Neural crest cell (in vitro differentiated cells): Measurements from ENCODE around the gene SHISA7. TPM values are rescaled to one million over a fixed set of nuclear protein-coding genes. Genes with fewer than 3 reads are reported as not detected.

Experiments used
- DNase-seq: peaks from one replicate; pipeline ENCODE4 v3.0.0; 2021; ENCODE audit warnings: low read depth, mixed read lengths, low spot score
- H3K27ac Mint-ChIP-seq: one replicate; pipeline ENCODE4 v1.8.0; 2021; ENCODE audit warnings: mild to moderate bottlenecking, mixed read lengths; ENCODE audit not compliant: unreplicated experiment
- H3K27me3 Mint-ChIP-seq: 2 replicates; pipeline ENCODE4 v1.8.0; 2021; ENCODE audit warnings: low read depth, mild to moderate bottlenecking, mixed read lengths
- H3K36me3 Mint-ChIP-seq: 2 replicates; pipeline ENCODE4 v1.8.0; 2021; ENCODE audit warnings: low read depth, mild to moderate bottlenecking, mixed read lengths
- H3K4me1 Mint-ChIP-seq: 2 replicates; pipeline ENCODE4 v1.8.0; 2021; ENCODE audit warnings: mixed read lengths
- H3K4me3 Mint-ChIP-seq: one replicate; pipeline ENCODE4 v1.8.0; 2021; ENCODE audit warnings: mild to moderate bottlenecking, mixed read lengths
- H3K9me3 Mint-ChIP-seq: 2 replicates; pipeline ENCODE4 v1.8.0; 2021; ENCODE audit warnings: mixed read lengths
- total RNA-seq: library from RNA; stranded (reverse); gene quantifications from 2 replicates; pipeline ENCODE4 v1.2.1, GENCODE V29; 2021
- TF ChIP-seq, protein P1 (sequence below): fragments of 200-600 bp; sonication (generic); conservative IDR thresholded peaks from 2 replicates; pipeline ENCODE4 v1.5.0; 2021; ENCODE audit warnings: antibody characterized with exemption, mild to moderate bottlenecking

SHISA7 gene
- total RNA-seq, 1 donor from 2014 or later: 0.54 TPM

GRCh38 chr19:55463583-55464031 lies 20.5 kb upstream of the SHISA7 start:
- no peak for DNase-seq
- Mint-ChIP-seq H3K4me3 (no peak overlapping the region), H3K36me3 (no peaks in the 10 kb centered on the region), H3K9me3 (no peaks in the 10 kb centered on the region), H3K27me3 (peaks cover 10% of the 10 kb centered on the region), H3K4me1 (peaks cover 20% of the 10 kb centered on the region), H3K27ac (no peak overlapping the region)
- TF ChIP-seq, protein P1, sequence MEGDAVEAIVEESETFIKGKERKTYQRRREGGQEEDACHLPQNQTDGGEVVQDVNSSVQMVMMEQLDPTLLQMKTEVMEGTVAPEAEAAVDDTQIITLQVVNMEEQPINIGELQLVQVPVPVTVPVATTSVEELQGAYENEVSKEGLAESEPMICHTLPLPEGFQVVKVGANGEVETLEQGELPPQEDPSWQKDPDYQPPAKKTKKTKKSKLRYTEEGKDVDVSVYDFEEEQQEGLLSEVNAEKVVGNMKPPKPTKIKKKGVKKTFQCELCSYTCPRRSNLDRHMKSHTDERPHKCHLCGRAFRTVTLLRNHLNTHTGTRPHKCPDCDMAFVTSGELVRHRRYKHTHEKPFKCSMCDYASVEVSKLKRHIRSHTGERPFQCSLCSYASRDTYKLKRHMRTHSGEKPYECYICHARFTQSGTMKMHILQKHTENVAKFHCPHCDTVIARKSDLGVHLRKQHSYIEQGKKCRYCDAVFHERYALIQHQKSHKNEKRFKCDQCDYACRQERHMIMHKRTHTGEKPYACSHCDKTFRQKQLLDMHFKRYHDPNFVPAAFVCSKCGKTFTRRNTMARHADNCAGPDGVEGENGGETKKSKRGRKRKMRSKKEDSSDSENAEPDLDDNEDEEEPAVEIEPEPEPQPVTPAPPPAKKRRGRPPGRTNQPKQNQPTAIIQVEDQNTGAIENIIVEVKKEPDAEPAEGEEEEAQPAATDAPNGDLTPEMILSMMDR: no peak

DNA sequence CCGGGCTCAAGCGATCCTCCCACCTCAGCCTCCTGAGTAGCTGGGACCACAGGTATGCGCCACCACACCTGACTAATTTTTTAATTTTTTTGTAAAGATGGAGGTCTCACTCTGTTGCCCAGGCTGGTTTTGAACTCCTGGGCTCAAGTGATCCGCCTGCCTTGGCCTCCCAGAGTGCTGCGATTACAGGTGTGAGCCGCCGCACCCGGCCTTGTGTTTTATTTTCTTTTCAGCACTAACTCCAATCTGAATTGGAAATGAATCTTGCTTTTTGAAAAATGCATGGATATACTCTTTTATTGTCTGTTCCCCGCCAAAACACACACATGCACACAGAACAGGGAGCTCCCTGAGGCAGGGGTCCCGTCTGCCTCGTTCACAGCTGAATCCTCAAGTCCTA lies 19.6 kb upstream of the SHISA7 start:
- Mint-ChIP-seq H3K36me3 (no peaks in the 10 kb centered on the region), H3K4me1 (peaks cover 20% of the 10 kb centered on the region), H3K9me3 (no peaks in the 10 kb centered on the region), H3K27me3 (peaks cover 10% of the 10 kb centered on the region), H3K27ac (no peak overlapping the region), H3K4me3 (peak overlapping the region; percentile 91)
- TF ChIP-seq, protein P1: no peak
- no peak for DNase-seq

- no peak for DNase-seq
- H3K36me3 Mint-ChIP-seq: no peaks in the 10 kb centered on the region
- H3K9me3 Mint-ChIP-seq: no peaks in the 10 kb centered on the region
- H3K4me3 Mint-ChIP-seq: peak overlapping the region; percentile 91
- peaks cover 20% of the 10 kb centered on the region for H3K4me1 Mint-ChIP-seq
- TF ChIP-seq, protein P1: no peak
- H3K27ac Mint-ChIP-seq: peak overlapping the region; percentile 22
- peaks cover 10% of the 10 kb centered on the region for H3K27me3 Mint-ChIP-seq
Observed at GRCh38 chr19:55461974-55462626, 19.0 kb upstream of the SHISA7 start.

DNA sequence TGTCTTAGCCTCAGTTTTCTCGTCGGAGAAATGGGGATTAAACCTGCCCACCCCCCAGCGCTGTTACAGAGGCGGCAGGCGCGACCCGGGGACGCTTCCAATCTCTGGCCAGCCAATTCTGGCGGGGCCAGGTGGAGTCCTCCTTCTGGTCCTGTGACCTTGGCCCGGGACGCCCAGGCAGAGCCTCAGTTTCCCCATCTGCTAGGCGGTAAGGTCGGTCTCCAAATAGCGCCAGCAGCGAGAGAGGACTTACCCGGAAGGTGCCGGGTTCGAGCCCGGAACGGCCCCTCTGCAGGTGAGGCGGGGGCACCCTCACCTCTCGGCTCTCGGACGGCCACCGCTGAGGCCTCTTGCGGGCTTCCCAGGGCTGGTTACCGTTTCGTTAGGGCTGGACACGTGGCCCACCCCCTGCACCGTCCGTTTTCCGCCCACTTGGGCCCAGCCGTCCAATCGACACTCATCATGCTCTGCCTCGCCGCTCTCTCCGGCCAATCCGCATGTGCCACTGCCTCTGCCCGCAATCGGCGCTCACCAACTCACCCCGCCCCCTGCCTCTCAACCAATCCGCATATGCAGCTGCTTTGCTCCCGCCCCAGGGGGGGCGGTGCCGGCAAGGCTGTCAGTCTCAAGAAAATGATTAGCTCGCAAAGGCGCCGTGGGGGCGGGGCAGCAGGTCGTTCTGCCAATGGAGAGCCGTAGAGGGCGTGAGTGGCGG lies 18.3 kb upstream of the SHISA7 start, which contains the start of gene ISOC2:
TSS of gene ISOC2 (minus strand) at position 384 of the 715 bp plus-strand sequence. CDS start 5,156 bp downstream, outside the sequence.
- Mint-ChIP-seq H3K36me3 (no peaks in the 10 kb centered on the region), H3K27ac (peak within 1 kb of the TSS; percentile 22), H3K27me3 (peaks cover 7% of the 10 kb centered on the region), H3K4me3 (peak within 1 kb of the TSS; percentile 91), H3K4me1 (peaks cover 20% of the 10 kb centered on the region), H3K9me3 (no peaks in the 10 kb centered on the region)
- TF ChIP-seq, protein P1: no peak
- peak; percentile 100 for DNase-seq

DNA sequence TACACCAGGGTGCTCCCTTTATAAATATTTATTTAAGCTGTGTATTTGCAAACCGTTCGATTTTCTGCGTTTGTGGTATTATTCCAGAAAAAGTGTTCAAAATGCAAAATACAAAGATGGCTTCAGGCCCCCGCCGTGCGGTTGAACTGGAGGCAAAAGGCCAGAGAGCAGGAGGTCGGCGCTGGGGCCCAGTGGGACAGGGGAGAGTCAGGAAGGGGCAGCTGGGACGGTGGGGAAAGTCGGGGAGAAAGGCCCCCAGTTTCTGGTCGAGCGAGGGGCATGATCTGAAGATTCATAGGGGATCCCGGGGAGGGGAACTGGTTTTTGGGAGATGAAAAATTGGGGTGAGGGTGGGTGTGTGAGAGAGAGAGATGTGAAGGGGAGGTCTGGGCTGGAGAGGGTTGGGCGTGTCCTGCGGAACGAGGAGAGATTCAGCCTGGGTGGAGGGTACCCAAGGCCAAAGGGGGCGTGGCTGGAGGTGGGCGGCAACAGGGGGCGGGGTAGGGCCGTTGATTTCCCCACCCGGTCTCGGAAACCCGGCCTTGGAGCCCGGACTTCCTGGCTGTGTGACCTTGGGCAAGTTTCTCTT lies 17.7 kb upstream of the SHISA7 start:
- H3K36me3 Mint-ChIP-seq: no peaks in the 10 kb centered on the region
- DNase-seq: peak; percentile 55
- TF ChIP-seq, protein P1: no peak
- no peaks in the 10 kb centered on the region for H3K9me3 Mint-ChIP-seq
- H3K27me3 Mint-ChIP-seq: peaks cover 6% of the 10 kb centered on the region
- H3K4me3 Mint-ChIP-seq: peak overlapping the region; percentile 91
- no peak overlapping the region for H3K27ac Mint-ChIP-seq
- peaks cover 20% of the 10 kb centered on the region for H3K4me1 Mint-ChIP-seq
